ENCODE results near the gene XKR7.

The XKR7 gene

GRCh38 chr20:31975874-31976273 is 7.9 kb downstream of the XKR7 start:
- in situ Hi-C loops (cut with MboI; ENCODE audit: low sequenced_read_pairs) = no loop called here

- in situ Hi-C loops (cut with MboI; ENCODE audit: low sequenced_read_pairs) = no loop called here
Observed at GRCh38 chr20:31977080-31977479, 9.1 kb downstream of the XKR7 start.

- in situ Hi-C loops (cut with MboI; ENCODE audit: low sequenced_read_pairs) = no loop called here
Observed at GRCh38 chr20:31979713-31980426, 11.9 kb downstream of the XKR7 start.

GRCh38 chr20:31981784-31982183 is 13.8 kb downstream of the XKR7 start:
- in situ Hi-C loops (cut with MboI; ENCODE audit: low sequenced_read_pairs) = no loop called here

GRCh38 chr20:31984981-31985471 is 17.1 kb downstream of the XKR7 start:
- in situ Hi-C loops (cut with MboI; ENCODE audit: low sequenced_read_pairs) = no loop called here

GRCh38 chr20:31987744-31988143 is 19.8 kb downstream of the XKR7 start:
- in situ Hi-C loops (cut with MboI; ENCODE audit: low sequenced_read_pairs) = no loop called here

- in situ Hi-C loops (cut with MboI; ENCODE audit: low sequenced_read_pairs) = no loop called here
Observed at GRCh38 chr20:31988430-31989015, 20.6 kb downstream of the XKR7 start.

- in situ Hi-C loops (cut with MboI; ENCODE audit: low sequenced_read_pairs) = no loop called here
Observed at GRCh38 chr20:31989030-31989645, 21.2 kb downstream of the XKR7 start.

- in situ Hi-C loops (cut with MboI; ENCODE audit: low sequenced_read_pairs) = no loop called here
Observed at GRCh38 chr20:31990641-31991338, 22.8 kb downstream of the XKR7 start.

- in situ Hi-C loops (cut with MboI; ENCODE audit: low sequenced_read_pairs) = no loop called here
Observed at GRCh38 chr20:31991339-31991705, 23.4 kb downstream of the XKR7 start.

- in situ Hi-C loops (cut with MboI; ENCODE audit: low sequenced_read_pairs) = no loop called here
Observed at GRCh38 chr20:31992086-31992485, 24.1 kb downstream of the XKR7 start.

- in situ Hi-C loops (cut with MboI; ENCODE audit: low sequenced_read_pairs) = no loop called here
Observed at GRCh38 chr20:31996996-31997395, 29.0 kb downstream of the XKR7 start.

GRCh38 chr20:31998246-31998645 is 30.3 kb downstream of the XKR7 start:
- in situ Hi-C loops (cut with MboI; ENCODE audit: low sequenced_read_pairs) = no loop called here

- in situ Hi-C loops (cut with MboI; ENCODE audit: low sequenced_read_pairs) = no loop called here
Observed at GRCh38 chr20:32003325-32003724, 35.4 kb downstream of the XKR7 start.

GRCh38 chr20:32004963-32005362 is 37.0 kb downstream of the XKR7 start:
- in situ Hi-C loops (cut with MboI; ENCODE audit: low sequenced_read_pairs) = no loop called here

GRCh38 chr20:32006053-32006452 is 38.1 kb downstream of the XKR7 start:
- in situ Hi-C loops (cut with MboI; ENCODE audit: low sequenced_read_pairs) = no loop called here

GRCh38 chr20:32006841-32007786 is 39.2 kb downstream of the XKR7 start:
- in situ Hi-C loops (cut with MboI; ENCODE audit: low sequenced_read_pairs) = no loop called here

- in situ Hi-C loops (cut with MboI; ENCODE audit: low sequenced_read_pairs) = no loop called here
Observed at GRCh38 chr20:32007787-32008616, 40.1 kb downstream of the XKR7 start.

- in situ Hi-C loops (cut with MboI; ENCODE audit: low sequenced_read_pairs) = no loop called here
Observed at GRCh38 chr20:32009564-32009963, 41.6 kb downstream of the XKR7 start.

- in situ Hi-C loops (cut with MboI; ENCODE audit: low sequenced_read_pairs) = no loop called here
Observed at GRCh38 chr20:32010101-32010500, 42.1 kb downstream of the XKR7 start, which contains the start of gene CCM2L. TSS of gene CCM2L (plus strand) at chr20:32010438. CDS start at chr20:32010455, 17 bp downstream.
